Neural progenitor cell (in vitro differentiated cells): ENCODE measurements around the gene TNFRSF21. TPM values are rescaled to one million over a fixed set of nuclear protein-coding genes. Genes with fewer than 3 reads are reported as not detected.

Experiments
- DNase-seq: peaks from one replicate; pipeline ENCODE4 v3.0.0-alpha.2; 2016; ENCODE audit warnings: low spot score
- H2AFZ ChIP-seq: fragments of 200-600 bp; sonication (generic); replicated peaks from 2 replicates; pipeline ENCODE4 v1.6.1; 2016; ENCODE audit warnings: antibody characterized with exemption
- H3F3A ChIP-seq: fragments of 200-600 bp; sonication (generic); 2 replicates; pipeline ENCODE4 v1.6.1; 2016; ENCODE audit warnings: antibody characterized with exemption, low read depth
- H3K27ac ChIP-seq: fragments of 200-600 bp; sonication (generic); 2 replicates; pipeline ENCODE4 v1.5.1; 2016; ENCODE audit warnings: mild to moderate bottlenecking
- H3K27me3 ChIP-seq: fragments of 200-600 bp; sonication (generic); 2 replicates; pipeline ENCODE4 v1.6.1; 2016; ENCODE audit warnings: mild to moderate bottlenecking, moderate library complexity
- H3K36me3 ChIP-seq: fragments of 200-600 bp; sonication (generic); 2 replicates; pipeline ENCODE4 v1.5.1; 2016
- H3K4me1 ChIP-seq: fragments of 200-600 bp; sonication (generic); 2 replicates; pipeline ENCODE4 v1.6.1; 2016; ENCODE audit warnings: mixed run types
- H3K4me2 ChIP-seq: fragments of 200-600 bp; sonication (generic); 2 replicates; pipeline ENCODE4 v1.6.1; 2016
- H3K4me3 ChIP-seq: fragments of 200-600 bp; sonication (generic); 2 replicates; pipeline ENCODE4 v1.5.1; 2016
- H3K79me2 ChIP-seq: fragments of 200-600 bp; sonication (generic); 2 replicates; pipeline ENCODE4 v1.6.1; 2016; ENCODE audit warnings: low read depth
- H3K9ac ChIP-seq: fragments of 200-600 bp; sonication (generic); 2 replicates; pipeline ENCODE4 v1.6.1; 2016
- H3K9me3 ChIP-seq: fragments of 200-600 bp; sonication (generic); 2 replicates; pipeline ENCODE4 v1.5.1; 2016; ENCODE audit warnings: low read depth
- H4K20me1 ChIP-seq: fragments of 200-600 bp; sonication (generic); 2 replicates; pipeline ENCODE4 v1.6.1; 2016; ENCODE audit warnings: low read depth
- H3K27ac Mint-ChIP-seq: 3 replicates; pipeline ENCODE4 v1.8.0; 2021; ENCODE audit warnings: mixed read lengths
- H3K27me3 Mint-ChIP-seq: 2 replicates; pipeline ENCODE4 v1.8.0; 2022; ENCODE audit warnings: low read depth, mild to moderate bottlenecking, inconsistent platforms, moderate library complexity, mixed read lengths; ENCODE audit not compliant: insufficient read depth
- H3K36me3 Mint-ChIP-seq: 3 replicates; pipeline ENCODE4 v1.8.0; 2021; ENCODE audit warnings: mixed read lengths
- H3K4me1 Mint-ChIP-seq: 3 replicates; pipeline ENCODE4 v1.8.0; 2021; ENCODE audit warnings: mixed read lengths
- H3K4me3 Mint-ChIP-seq: 3 replicates; pipeline ENCODE4 v1.8.0; 2021; ENCODE audit warnings: mild to moderate bottlenecking, moderate library complexity, mixed read lengths
- H3K9me3 Mint-ChIP-seq: 3 replicates; pipeline ENCODE4 v1.8.0; 2020; ENCODE audit warnings: mixed read lengths
- EZH2 ChIP-seq: fragments of 200-600 bp; sonication (generic); IDR thresholded peaks from 2 replicates; pipeline ENCODE4 v1.6.1; 2017; ENCODE audit warnings: antibody characterized with exemption, mild to moderate bottlenecking, moderate library complexity
- EZH2phosphoT487 ChIP-seq: fragments of 200-600 bp; sonication (generic); IDR thresholded peaks from 2 replicates; pipeline ENCODE4 v1.6.1; 2017; ENCODE audit warnings: antibody characterized with exemption
- total RNA-seq: library from RNA; depleted of rRNA; stranded (reverse); fragments of >200 nt; gene quantifications from 2 replicates; pipeline ENCODE4 v1.2.3, GENCODE V29; 2015; ENCODE audit warnings: low replicate concordance
- TF ChIP-seq, protein P1 (sequence below): fragments of 200-600 bp; sonication (generic); IDR thresholded peaks from 2 replicates; pipeline ENCODE4 v1.5.1; 2017; ENCODE audit warnings: antibody characterized with exemption, mild to moderate bottlenecking

TNFRSF21 gene
- total RNA-seq, 1 donor from 2014 or later: 16.9 TPM

DNA sequence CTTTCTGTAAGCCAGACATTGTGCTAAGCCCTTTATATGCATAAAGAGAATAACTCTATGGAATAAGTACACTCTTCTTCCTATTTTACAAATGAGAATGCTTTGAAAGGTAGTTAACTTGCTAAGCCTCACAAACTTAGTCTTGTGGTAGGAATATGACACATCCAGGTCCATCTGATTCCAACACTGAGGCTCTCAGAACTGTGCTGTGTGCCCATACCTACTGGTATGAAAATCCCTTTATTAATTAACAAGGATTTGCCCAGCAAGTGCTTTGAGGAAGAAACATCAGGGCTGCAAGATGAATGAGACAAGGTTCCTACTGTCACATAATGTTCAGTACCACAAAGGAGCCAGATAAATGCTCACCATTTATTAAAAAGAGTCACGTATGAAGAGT lies 122.6 kb downstream of the TNFRSF21 start:
- Mint-ChIP-seq H3K27me3 (no peaks in the 10 kb centered on the region), H3K4me3 (no peak overlapping the region), H3K9me3 (no peaks in the 10 kb centered on the region), H3K36me3 (no peaks in the 10 kb centered on the region), H3K4me1 (no peaks in the 10 kb centered on the region), H3K27ac (no peak overlapping the region)
- H3K4me2 ChIP-seq: no peak overlapping the region
- no peaks in the 10 kb centered on the region for H4K20me1 ChIP-seq
- no peaks in the 10 kb centered on the region for H3F3A ChIP-seq
- no peaks in the 10 kb centered on the region for H3K4me1 ChIP-seq
- no peak overlapping the region for H3K4me3 ChIP-seq
- H3K27me3 ChIP-seq: no peaks in the 10 kb centered on the region
- TF ChIP-seq, protein P1, sequence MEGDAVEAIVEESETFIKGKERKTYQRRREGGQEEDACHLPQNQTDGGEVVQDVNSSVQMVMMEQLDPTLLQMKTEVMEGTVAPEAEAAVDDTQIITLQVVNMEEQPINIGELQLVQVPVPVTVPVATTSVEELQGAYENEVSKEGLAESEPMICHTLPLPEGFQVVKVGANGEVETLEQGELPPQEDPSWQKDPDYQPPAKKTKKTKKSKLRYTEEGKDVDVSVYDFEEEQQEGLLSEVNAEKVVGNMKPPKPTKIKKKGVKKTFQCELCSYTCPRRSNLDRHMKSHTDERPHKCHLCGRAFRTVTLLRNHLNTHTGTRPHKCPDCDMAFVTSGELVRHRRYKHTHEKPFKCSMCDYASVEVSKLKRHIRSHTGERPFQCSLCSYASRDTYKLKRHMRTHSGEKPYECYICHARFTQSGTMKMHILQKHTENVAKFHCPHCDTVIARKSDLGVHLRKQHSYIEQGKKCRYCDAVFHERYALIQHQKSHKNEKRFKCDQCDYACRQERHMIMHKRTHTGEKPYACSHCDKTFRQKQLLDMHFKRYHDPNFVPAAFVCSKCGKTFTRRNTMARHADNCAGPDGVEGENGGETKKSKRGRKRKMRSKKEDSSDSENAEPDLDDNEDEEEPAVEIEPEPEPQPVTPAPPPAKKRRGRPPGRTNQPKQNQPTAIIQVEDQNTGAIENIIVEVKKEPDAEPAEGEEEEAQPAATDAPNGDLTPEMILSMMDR: no peak
- TF ChIP-seq EZH2phosphoT487 (no peak), EZH2 (no peak)
- no peak overlapping the region for H3K27ac ChIP-seq
- no peak overlapping the region for H2AFZ ChIP-seq
- no peak for DNase-seq
- no peaks in the 10 kb centered on the region for H3K9me3 ChIP-seq
- H3K36me3 ChIP-seq: no peaks in the 10 kb centered on the region
- H3K9ac ChIP-seq: no peak overlapping the region
- no peaks in the 10 kb centered on the region for H3K79me2 ChIP-seq

DNA sequence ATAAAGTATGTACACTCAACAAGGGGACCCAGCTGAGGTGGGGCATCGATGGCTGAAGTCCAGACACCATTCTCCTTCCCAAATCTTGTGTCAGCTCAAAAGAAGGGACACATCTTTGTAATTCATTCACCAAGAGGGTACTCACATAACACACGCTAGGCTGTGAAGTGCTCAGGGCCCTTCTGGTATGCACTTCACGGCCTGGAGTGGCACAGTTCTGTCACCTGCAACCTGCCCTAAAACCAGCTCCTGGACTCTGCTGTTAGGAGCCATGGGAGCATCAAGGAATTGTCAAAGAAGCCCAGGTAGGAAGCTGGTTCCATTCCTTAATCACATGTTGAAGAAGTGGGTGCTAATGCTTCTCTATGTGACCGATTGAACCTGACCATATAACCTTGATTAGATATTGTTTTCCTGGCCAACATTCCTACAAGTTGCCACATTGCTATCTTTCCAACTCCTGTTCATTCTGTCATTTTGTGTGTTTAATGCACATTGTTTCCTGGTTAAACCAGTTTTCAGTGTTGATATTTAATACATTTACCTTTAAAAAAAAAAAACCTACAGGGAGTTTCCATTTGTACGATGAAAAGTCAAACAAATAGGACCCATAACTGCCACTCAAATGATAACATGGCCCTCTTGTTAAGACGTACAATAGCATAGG lies 127.3 kb downstream of the TNFRSF21 start:
- Histone ChIP-seq H3K36me3 (no peaks in the 10 kb centered on the region), H3K27ac (no peak overlapping the region), H2AFZ (no peak overlapping the region), H3K9me3 (no peaks in the 10 kb centered on the region), H3F3A (no peaks in the 10 kb centered on the region), H3K4me1 (no peaks in the 10 kb centered on the region), H3K4me3 (no peak overlapping the region), H4K20me1 (no peaks in the 10 kb centered on the region), H3K4me2 (no peak overlapping the region), H3K79me2 (no peaks in the 10 kb centered on the region), H3K9ac (no peak overlapping the region), H3K27me3 (no peaks in the 10 kb centered on the region)
- Mint-ChIP-seq H3K4me3 (no peak overlapping the region), H3K9me3 (peaks cover 7% of the 10 kb centered on the region), H3K27ac (no peak overlapping the region), H3K36me3 (no peaks in the 10 kb centered on the region), H3K27me3 (peaks cover 2% of the 10 kb centered on the region), H3K4me1 (no peaks in the 10 kb centered on the region)
- no peak for DNase-seq
- TF ChIP-seq EZH2 (no peak), EZH2phosphoT487 (no peak)
- TF ChIP-seq, protein P1: no peak

DNA sequence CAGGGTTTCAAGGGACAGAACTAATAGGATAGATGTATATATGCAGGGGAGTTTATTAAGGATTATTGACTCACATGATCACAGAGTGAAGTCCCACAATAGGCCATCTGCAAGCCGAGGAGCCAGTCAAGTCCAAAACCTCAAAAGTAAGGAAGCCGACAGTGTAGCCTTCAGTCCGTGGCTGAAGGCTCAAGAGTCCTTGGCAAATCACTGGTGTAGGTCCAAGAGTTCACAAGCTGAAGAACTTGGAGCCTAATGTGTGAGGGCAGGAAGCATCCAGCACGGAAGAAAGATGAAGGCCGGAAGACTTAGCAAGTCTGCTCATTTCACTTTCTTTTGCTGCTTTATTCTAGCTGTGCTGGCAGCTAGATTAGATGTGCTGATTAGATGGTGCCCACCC lies 128.0 kb downstream of the TNFRSF21 start:
- Histone ChIP-seq H3F3A (no peaks in the 10 kb centered on the region), H2AFZ (no peak overlapping the region), H3K4me3 (no peak overlapping the region), H3K4me2 (no peak overlapping the region), H3K79me2 (no peaks in the 10 kb centered on the region), H3K36me3 (no peaks in the 10 kb centered on the region), H3K9ac (no peak overlapping the region), H3K27ac (no peak overlapping the region), H3K9me3 (no peaks in the 10 kb centered on the region), H3K27me3 (no peaks in the 10 kb centered on the region), H4K20me1 (no peaks in the 10 kb centered on the region), H3K4me1 (no peaks in the 10 kb centered on the region)
- no peak overlapping the region for H3K27ac Mint-ChIP-seq
- H3K27me3 Mint-ChIP-seq: peaks cover 2% of the 10 kb centered on the region
- no peak for DNase-seq
- H3K9me3 Mint-ChIP-seq: peaks cover 7% of the 10 kb centered on the region
- H3K4me1 Mint-ChIP-seq: no peaks in the 10 kb centered on the region
- H3K4me3 Mint-ChIP-seq: no peak overlapping the region
- H3K36me3 Mint-ChIP-seq: no peaks in the 10 kb centered on the region
- TF ChIP-seq, protein P1: no peak
- TF ChIP-seq EZH2phosphoT487 (no peak), EZH2 (no peak)

Other genes with a start within 250 kb of the TNFRSF21 start
- gene CD2AP, start 167.9 kb upstream of the TNFRSF21 start, total RNA-seq: 32.7 and 55.3 TPM in 2 replicates